Hepatic stellate cell (primary cell): ENCODE data around the gene SLC17A9.
"Not testable (repeated sequence)": the region's sequence is repeated elsewhere in the genome, so short reads cannot be mapped to it uniquely, and the experiment has no call there.

Experiments used
- DNase-seq: peaks from one replicate; pipeline ENCODE4 v3.0.0; 2011; ENCODE audit warnings: low spot score

Gene SLC17A9

GRCh38 chr20:62957136-62958117 lies 4.9 kb downstream of the SLC17A9 start:
- no peak for DNase-seq

DNA sequence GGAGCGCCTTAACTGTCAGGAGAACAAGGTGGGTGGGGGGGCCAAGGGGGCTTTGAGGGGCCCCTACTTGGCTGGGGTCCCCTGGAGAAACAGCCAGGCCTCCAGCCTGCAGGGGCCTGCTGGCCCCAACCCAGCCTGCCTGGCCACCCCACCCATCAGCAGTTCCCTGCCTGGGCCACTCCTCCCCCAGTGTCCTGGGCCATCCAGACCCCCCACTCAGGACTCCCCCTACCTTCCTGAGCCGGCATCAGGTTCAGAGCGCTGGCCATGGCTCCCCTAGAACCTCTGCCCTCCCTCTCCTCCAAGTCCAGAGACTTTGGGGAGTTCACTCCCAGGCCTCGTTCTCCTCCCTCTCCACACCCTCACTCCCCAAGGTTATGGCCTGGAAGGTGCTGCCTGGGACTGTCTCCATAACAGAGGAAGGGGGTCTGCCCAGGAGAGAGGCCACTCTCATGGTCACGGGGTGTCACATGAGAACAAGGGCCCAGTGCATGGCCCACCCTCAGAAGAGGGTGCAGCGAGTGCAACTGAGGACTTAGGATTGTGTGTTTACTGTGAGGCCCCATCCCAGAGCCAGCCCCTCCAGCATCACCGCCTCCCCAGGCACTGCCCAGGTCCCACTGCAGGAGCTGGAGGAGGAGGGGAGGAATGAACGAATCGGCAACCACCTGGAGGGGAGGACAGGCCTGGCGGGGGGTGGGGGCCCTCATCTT lies 6.0 kb downstream of the SLC17A9 start:
- DNase-seq: no peak

GRCh38 chr20:62959101-62959971 lies 6.8 kb downstream of the SLC17A9 start:
- no peak for DNase-seq

DNA sequence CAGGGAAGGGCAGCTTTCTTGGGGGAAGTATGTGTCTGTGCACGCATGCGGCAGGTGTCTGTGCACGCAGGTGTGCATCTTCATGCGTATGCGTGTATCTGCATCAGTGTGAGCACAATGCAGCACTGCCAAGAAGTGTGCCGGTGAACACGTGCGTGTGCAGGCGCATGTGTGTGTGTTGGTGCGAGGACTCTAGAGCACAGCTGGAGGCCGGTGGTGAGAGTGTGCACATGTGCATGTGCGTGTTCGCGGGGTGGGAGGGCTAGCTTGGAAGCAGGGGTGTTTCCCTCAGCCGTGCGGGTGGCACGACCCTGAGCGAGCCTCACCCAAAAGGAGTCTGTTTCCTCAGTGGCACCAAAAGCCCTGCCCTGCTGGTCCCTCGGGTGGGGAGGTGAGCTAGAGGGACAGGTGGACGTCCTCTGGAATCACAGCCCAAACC lies 7.5 kb downstream of the SLC17A9 start:
- no peak for DNase-seq

- not testable (repeated sequence) for DNase-seq
Measured at GRCh38 chr20:62960446-62961309, 8.2 kb downstream of the SLC17A9 start.

- no peak for DNase-seq
Measured at GRCh38 chr20:62961310-62961783, 8.8 kb downstream of the SLC17A9 start.

GRCh38 chr20:62961799-62962198 lies 9.3 kb downstream of the SLC17A9 start:
- no peak for DNase-seq

DNA sequence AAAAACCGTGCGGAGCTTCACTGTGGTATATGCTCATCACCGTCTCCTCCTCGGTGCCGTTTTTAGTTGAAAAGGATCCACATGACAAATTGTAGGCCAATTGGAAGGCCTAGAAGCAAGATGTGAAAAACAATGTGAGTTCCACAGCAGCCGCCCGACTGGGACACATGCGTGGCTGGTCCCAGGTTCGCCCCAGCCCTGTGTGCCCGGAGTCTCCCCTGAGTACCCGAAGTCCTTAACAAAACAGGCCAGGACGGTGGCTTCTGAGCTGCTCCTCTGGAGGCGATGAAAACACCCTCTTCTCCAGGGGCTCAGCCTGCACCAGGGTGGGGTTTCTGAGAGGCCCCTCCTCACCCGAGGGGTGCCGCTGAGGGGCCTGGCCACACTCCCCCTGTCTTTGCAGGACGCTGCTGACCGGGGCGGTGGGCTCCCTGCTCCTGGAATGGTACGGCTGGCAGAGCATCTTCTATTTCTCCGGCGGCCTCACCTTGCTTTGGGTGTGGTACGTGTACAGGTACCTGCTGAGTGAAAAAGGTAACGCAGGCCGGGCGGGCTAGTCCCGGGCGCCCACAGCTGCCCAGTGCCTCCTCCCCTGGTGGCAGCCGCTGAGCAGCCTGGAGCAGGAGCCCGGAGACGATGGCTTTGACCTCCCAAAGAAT lies 9.8 kb downstream of the SLC17A9 start:
- DNase-seq: no peak

DNA sequence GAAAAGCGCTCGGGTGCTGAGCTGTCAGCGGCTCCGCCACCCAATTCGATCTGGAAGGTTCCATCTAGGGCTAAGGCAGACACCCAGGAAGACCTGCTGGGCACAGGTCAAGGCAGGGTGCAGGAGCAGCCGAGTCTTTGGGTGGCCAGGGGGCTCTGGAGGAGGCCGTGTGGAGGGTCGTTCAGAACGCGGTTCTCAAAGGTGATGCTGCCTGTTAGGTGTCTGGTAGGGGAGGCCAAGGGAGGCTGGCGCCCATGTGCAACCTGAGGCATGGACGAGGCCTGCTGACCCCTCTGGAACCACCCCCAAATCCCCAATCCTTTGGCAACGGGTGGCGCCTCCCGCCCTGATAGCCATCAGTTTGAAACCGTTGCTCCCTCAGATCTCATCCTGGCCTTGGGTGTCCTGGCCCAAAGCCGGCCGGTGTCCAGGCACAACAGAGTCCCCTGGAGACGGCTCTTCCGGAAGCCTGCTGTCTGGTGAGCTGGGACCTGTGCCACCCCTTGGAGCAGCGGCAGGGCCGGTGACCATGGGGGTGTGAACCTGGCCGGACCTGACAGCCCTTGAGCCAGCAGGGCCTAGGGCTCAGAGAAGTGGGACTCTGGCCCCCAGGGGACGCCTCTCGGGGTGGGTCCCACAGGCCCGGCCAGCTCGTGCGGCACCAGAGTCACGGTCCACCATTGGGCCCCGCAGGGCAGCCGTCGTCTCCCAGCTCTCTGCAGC lies 10.5 kb downstream of the SLC17A9 start:
- no peak for DNase-seq

GRCh38 chr20:62963614-62964397 lies 11.3 kb downstream of the SLC17A9 start:
- no peak for DNase-seq

GRCh38 chr20:62964700-62965099 lies 12.2 kb downstream of the SLC17A9 start:
- DNase-seq: no peak

- DNase-seq: no peak
Measured at GRCh38 chr20:62965363-62965771, 12.9 kb downstream of the SLC17A9 start.

- DNase-seq: no peak
Measured at GRCh38 chr20:62966212-62967148, 14.0 kb downstream of the SLC17A9 start.

DNA sequence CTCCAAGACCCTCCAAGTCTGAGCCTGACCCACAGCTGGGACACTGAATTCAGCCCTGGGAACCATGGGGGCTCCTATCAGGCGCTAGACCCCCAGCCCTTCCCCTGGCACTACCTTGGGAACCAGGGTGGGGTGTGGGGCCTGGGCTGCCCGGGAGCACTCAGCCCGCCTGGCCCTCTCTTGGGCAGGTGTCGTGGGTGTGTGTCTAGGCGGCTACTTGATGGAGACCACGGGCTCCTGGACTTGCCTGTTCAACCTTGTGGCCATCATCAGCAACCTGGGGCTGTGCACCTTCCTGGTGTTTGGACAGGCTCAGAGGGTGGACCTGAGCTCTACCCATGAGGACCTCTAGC lies 14.6 kb downstream of the SLC17A9 start:
- DNase-seq: no peak

GRCh38 chr20:62967628-62968351 lies 15.3 kb downstream of the SLC17A9 start:
- no peak for DNase-seq

DNA sequence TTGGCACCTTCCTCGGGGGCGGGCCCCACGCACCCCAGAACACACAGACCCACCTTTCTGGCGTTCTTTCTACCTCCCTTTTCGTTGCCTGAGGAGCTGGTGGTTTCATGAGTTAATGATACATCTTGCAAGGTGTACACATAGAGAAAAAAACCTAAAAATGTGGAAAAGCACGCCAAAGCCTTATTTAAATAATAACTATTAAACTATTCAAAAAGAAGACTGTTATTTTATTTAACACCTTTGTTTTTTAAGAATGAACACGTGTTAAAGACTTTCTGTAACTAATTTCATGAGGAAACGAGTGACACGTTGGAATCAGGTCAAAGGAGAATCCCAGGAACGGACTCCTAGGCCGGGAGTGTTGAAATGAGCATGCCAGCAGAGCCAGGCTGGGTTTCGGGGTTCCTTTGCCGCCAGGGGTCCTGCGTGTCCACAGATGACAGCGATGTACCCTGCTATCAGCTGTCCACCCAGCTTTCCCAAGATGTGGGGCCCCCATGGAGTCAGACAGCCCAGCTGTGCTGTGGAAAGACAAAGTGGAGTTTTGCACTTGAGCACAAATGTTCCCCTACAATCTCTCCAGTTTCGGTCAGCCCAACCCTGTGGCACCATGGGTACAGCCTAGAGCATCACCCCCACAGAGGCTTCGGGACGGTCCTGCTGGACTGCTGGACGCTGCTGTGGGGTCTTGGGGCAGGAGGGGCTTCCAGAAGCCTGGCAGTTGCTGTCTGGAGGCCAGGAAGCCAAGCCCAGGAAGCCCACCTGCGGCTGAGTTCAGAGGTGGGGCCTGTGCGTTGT lies 16.1 kb downstream of the SLC17A9 start:
- no peak for DNase-seq
